ENCODE results near the gene IMPG2.
"Not testable (repeated sequence)": the region's sequence is repeated elsewhere in the genome, so short reads cannot be mapped to it uniquely, and the experiment has no call there.

Gene IMPG2

GRCh38 chr3:101325393-101326134, 5.2 kb upstream of the IMPG2 start:
- peak overlapping the region; percentile 88 for H3K27ac ChIP-seq
- peak; percentile 14 for DNase-seq
- no peaks in the 10 kb centered on the region for H3K9me3 ChIP-seq (ENCODE audit: severe bottlenecking)
- TF ChIP-seq, protein P1, sequence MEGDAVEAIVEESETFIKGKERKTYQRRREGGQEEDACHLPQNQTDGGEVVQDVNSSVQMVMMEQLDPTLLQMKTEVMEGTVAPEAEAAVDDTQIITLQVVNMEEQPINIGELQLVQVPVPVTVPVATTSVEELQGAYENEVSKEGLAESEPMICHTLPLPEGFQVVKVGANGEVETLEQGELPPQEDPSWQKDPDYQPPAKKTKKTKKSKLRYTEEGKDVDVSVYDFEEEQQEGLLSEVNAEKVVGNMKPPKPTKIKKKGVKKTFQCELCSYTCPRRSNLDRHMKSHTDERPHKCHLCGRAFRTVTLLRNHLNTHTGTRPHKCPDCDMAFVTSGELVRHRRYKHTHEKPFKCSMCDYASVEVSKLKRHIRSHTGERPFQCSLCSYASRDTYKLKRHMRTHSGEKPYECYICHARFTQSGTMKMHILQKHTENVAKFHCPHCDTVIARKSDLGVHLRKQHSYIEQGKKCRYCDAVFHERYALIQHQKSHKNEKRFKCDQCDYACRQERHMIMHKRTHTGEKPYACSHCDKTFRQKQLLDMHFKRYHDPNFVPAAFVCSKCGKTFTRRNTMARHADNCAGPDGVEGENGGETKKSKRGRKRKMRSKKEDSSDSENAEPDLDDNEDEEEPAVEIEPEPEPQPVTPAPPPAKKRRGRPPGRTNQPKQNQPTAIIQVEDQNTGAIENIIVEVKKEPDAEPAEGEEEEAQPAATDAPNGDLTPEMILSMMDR (IDR thresholded peaks at IDR 0.05; ENCODE audit: low read depth, low read length) = no peak
- no peaks in the 10 kb centered on the region for H3K27me3 ChIP-seq (ENCODE audit: insufficient read depth, low read depth, severe bottlenecking)
- no peaks in the 10 kb centered on the region for H3K36me3 ChIP-seq
- H3K4me3 ChIP-seq (ENCODE audit: low read depth, low read length) = 0 out of 2 replicates have a peak overlapping the region, but pooled peaks have one; percentile 4

- H3K4me3 ChIP-seq (ENCODE audit: low read depth, low read length) = peak overlapping the region; percentile 96
- no peak for DNase-seq
- no peaks in the 10 kb centered on the region for H3K27me3 ChIP-seq (ENCODE audit: insufficient read depth, low read depth, severe bottlenecking)
- H3K9me3 ChIP-seq (ENCODE audit: severe bottlenecking) = no peaks in the 10 kb centered on the region
- TF ChIP-seq, protein P1 (IDR thresholded peaks at IDR 0.05; ENCODE audit: low read depth, low read length) = no peak
- peaks cover 47% of the 10 kb centered on the region for H3K36me3 ChIP-seq
- peak overlapping the region; percentile 84 for H3K27ac ChIP-seq
These were observed 844 bp downstream of the IMPG2 start for GRCh38 chr3:101319531-101319930.

DNA sequence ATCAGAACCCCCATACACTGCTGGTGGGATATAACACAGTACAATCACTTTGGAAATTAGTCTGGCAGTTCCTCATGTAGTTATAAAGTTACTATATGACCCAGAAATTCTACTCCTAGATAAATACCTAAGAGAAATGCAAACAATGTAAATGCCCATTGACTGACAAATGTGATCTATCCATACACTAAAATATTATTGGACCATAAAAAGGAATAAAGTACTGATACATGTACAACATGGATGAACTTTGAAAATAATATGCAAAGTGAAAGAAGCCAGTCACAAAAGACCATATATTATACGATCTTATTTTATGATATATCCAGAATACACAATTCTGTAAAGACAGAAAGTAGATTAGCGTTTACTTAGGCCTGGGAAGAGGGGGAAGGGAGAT, 7.8 kb downstream of the IMPG2 start:
- H3K4me3 ChIP-seq (ENCODE audit: low read depth, low read length) = no peak overlapping the region
- H3K9me3 ChIP-seq (ENCODE audit: severe bottlenecking) = peaks cover 23% of the 10 kb centered on the region
- TF ChIP-seq, protein P1 (IDR thresholded peaks at IDR 0.05; ENCODE audit: low read depth, low read length) = no peak
- H3K27ac ChIP-seq = no peak overlapping the region
- H3K27me3 ChIP-seq (ENCODE audit: insufficient read depth, low read depth, severe bottlenecking) = no peaks in the 10 kb centered on the region
- DNase-seq = no peak
- H3K36me3 ChIP-seq = peaks cover 97% of the 10 kb centered on the region

- TF ChIP-seq, protein P1 (IDR thresholded peaks at IDR 0.05; ENCODE audit: low read depth, low read length) = no peak
- Histone ChIP-seq H3K27ac (no peak overlapping the region), H3K36me3 (peaks cover 100% of the 10 kb centered on the region), H3K4me3 (ENCODE audit: low read depth, low read length) (no peak overlapping the region), H3K9me3 (ENCODE audit: severe bottlenecking) (peaks cover 23% of the 10 kb centered on the region), H3K27me3 (ENCODE audit: insufficient read depth, low read depth, severe bottlenecking) (no peaks in the 10 kb centered on the region)
- no peak for DNase-seq
These were observed 8.7 kb downstream of the IMPG2 start for GRCh38 chr3:101311676-101312075.

- H3K4me3 ChIP-seq (ENCODE audit: low read depth, low read length) = no peak overlapping the region
- no peak for DNase-seq
- H3K9me3 ChIP-seq (ENCODE audit: severe bottlenecking) = peaks cover 23% of the 10 kb centered on the region
- H3K36me3 ChIP-seq = peaks cover 100% of the 10 kb centered on the region
- no peaks in the 10 kb centered on the region for H3K27me3 ChIP-seq (ENCODE audit: insufficient read depth, low read depth, severe bottlenecking)
- H3K27ac ChIP-seq = no peak overlapping the region
- TF ChIP-seq, protein P1 (IDR thresholded peaks at IDR 0.05; ENCODE audit: low read depth, low read length) = no peak
These were observed 9.4 kb downstream of the IMPG2 start for GRCh38 chr3:101310978-101311375.

DNA sequence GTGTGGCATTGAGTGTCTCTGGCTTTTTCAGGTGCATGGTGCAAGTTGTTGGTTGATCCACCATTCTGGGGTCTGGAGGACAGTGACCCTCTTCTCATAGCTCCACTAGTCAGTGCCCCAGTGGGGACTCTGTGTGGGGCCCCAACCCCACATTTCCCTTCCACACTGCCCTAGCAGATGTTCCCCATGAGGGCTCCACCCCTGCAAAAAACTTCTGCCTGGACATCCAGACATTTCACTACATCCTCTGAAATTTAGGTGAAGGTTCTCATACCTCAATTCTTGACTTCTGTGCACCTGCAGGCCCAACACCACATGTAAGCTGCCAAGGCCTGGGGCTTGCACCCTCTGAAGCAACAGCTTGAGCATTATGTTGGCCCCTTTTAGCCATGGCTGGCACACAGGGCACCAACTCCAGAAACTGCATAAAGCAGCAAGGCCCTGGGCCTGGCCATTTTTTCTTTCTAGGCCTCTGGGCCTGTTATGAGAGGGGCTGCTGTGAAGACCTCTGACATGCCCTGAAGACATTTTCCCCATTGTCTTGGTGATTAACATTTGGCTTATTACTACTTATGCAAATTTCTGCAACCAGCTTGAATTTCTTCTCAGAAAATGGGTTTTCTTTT, 12.1 kb downstream of the IMPG2 start:
- not testable (repeated sequence) for H3K4me3 ChIP-seq (ENCODE audit: low read depth, low read length); H3K27me3 ChIP-seq (ENCODE audit: insufficient read depth, low read depth, severe bottlenecking); DNase-seq; H3K27ac ChIP-seq
- Histone ChIP-seq H3K36me3 (peaks cover 100% of the 10 kb centered on the region), H3K9me3 (ENCODE audit: severe bottlenecking) (peaks cover 23% of the 10 kb centered on the region)
